DND-41 (cell line): ENCODE results near the gene MSI2.

Experiments used
- ATAC-seq: fragments of 200-7000 bp; cut with Tn5 transposase; 3 replicates; pipeline ENCODE4 v1.9.1; 2021; ENCODE audit warnings: low read depth; ENCODE audit not compliant: insufficient read depth
- DNase-seq: peaks from one replicate; pipeline ENCODE4 v3.0.0-alpha.2; 2020
- H2AFZ ChIP-seq: 2 replicates; pipeline ENCODE4 v1.6.0; 2012; ENCODE audit warnings: low read depth, low read length
- H3K27ac ChIP-seq: 2 replicates; pipeline ENCODE4 v1.5.1; 2012; ENCODE audit warnings: low read length, inconsistent platforms
- H3K27me3 ChIP-seq: fragments of 200-600 bp; sonication (generic); 2 replicates; pipeline ENCODE4 v1.6.0; 2012; ENCODE audit warnings: low read length, mild to moderate bottlenecking, inconsistent platforms; ENCODE audit not compliant: insufficient read depth, poor library complexity
- H3K36me3 ChIP-seq: 2 replicates; pipeline ENCODE4 v1.5.1; 2012; ENCODE audit warnings: low read length, inconsistent platforms; ENCODE audit not compliant: insufficient read depth
- H3K4me1 ChIP-seq: 2 replicates; pipeline ENCODE4 v1.5.1; 2012; ENCODE audit warnings: mild to moderate bottlenecking, low read length; ENCODE audit not compliant: insufficient read depth
- H3K4me2 ChIP-seq: 2 replicates; pipeline ENCODE4 v1.6.0; 2012; ENCODE audit warnings: mild to moderate bottlenecking, moderate library complexity, low read length, inconsistent platforms; ENCODE audit not compliant: insufficient read depth
- H3K4me3 ChIP-seq, 2 experiments: fragments of 200-600 bp in 1 of 2; shearing (Covaris generic) in 1 of 2; 2 replicates each; pipeline ENCODE4 v1.5.1; 2012 to 2016; ENCODE audit warnings: inconsistent platforms in 2 of 2, low read length in 2 of 2, mild to moderate bottlenecking in 2 of 2, low read depth in 1 of 2, moderate library complexity in 1 of 2
- H3K79me2 ChIP-seq: 2 replicates; pipeline ENCODE4 v1.6.0; 2012; ENCODE audit warnings: low read length, inconsistent platforms; ENCODE audit not compliant: insufficient read depth
- H3K9ac ChIP-seq: 2 replicates; pipeline ENCODE4 v1.6.0; 2012; ENCODE audit warnings: low read depth, mild to moderate bottlenecking, inconsistent platforms, low read length, moderate library complexity
- H3K9me3 ChIP-seq: 2 replicates; pipeline ENCODE4 v1.5.1; 2012; ENCODE audit warnings: low read length, moderate library complexity, mild to moderate bottlenecking, inconsistent platforms; ENCODE audit not compliant: insufficient read depth, severe bottlenecking
- H4K20me1 ChIP-seq: 2 replicates; pipeline ENCODE4 v1.6.0; 2012; ENCODE audit warnings: low read length; ENCODE audit not compliant: insufficient read depth
- EZH2 ChIP-seq: IDR thresholded peaks from 3 replicates; pipeline ENCODE4 v1.6.1; 2012; ENCODE audit warnings: borderline replicate concordance, low read depth, mild to moderate bottlenecking, moderate library complexity, low read length, inconsistent platforms; ENCODE audit not compliant: severe bottlenecking
- TF ChIP-seq, protein P1 (sequence below): IDR thresholded peaks from 2 replicates; pipeline ENCODE4 v1.5.1; 2012; ENCODE audit warnings: borderline replicate concordance, low read length, moderate library complexity, mild to moderate bottlenecking; ENCODE audit not compliant: poor library complexity, severe bottlenecking; ENCODE audit errors: extremely low read depth

MSI2 gene

DNA sequence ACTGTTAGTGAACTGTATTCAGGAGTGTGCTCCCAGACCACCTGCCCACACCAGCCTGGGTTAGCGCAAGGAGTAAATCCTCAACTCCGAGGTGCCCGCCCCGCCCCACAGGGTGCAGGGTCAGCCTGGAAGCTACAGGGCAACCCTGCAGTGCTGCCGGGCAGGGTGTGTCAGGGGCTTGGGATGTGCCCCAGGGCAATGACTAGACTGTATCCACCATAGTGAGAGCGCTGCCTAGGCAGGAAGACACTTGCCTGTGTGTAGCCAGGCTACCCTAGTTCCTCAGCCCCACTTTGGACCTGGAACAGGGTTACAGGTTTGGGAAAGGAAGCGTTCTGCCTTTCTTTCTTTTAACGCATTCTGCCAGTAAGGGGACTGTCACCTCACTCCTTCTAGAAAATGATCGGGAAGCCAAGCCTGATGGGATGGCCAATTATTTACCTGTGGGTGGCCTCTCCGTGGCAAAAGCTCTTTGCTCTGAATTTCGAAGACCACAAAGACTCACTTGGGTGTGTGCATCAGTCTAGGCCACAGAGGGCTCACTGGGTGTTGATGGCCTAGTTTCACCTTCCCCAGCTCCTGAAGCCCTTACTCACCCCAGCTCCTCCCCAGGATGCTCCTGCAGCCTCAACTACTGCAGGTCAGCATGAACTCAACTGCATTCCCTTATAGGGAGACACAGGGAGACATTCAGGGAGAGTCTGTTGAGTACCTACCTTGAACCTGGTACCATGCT, 397.9 kb downstream of the MSI2 start:
- Histone ChIP-seq H3K4me2 (no peak overlapping the region), H3K4me3 (no peak overlapping the region), H3K79me2 (peaks cover 33% of the 10 kb centered on the region)

DNA sequence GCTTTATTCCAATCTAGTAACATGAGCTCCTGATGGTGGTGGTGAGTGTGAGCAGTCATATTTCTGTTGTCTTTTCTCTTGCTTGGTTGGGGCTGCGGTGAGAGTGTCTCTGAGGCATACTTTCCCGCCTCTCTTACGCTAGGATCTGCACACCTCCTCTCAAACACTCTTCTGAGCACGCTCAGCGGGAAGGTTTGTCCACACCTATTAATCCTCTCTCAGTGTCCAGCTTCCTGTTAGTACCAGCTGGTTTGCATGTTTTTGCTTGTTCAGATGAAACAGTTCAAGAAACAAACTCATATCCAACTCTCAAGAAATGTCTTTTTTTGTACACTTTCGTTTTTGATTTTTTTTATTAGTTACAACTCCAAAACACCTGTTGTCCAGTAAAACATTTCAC, 399.2 kb downstream of the MSI2 start:
- H3K9ac ChIP-seq: no peak overlapping the region
- no peak overlapping the region for H3K4me3 ChIP-seq
- no peak overlapping the region for H3K4me2 ChIP-seq
- H2AFZ ChIP-seq: no peak overlapping the region
- H3K79me2 ChIP-seq: peaks cover 40% of the 10 kb centered on the region
- TF ChIP-seq, protein P1, sequence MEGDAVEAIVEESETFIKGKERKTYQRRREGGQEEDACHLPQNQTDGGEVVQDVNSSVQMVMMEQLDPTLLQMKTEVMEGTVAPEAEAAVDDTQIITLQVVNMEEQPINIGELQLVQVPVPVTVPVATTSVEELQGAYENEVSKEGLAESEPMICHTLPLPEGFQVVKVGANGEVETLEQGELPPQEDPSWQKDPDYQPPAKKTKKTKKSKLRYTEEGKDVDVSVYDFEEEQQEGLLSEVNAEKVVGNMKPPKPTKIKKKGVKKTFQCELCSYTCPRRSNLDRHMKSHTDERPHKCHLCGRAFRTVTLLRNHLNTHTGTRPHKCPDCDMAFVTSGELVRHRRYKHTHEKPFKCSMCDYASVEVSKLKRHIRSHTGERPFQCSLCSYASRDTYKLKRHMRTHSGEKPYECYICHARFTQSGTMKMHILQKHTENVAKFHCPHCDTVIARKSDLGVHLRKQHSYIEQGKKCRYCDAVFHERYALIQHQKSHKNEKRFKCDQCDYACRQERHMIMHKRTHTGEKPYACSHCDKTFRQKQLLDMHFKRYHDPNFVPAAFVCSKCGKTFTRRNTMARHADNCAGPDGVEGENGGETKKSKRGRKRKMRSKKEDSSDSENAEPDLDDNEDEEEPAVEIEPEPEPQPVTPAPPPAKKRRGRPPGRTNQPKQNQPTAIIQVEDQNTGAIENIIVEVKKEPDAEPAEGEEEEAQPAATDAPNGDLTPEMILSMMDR: no peak
- no peak for TF ChIP-seq EZH2
- no peaks in the 10 kb centered on the region for H3K27me3 ChIP-seq
- ATAC-seq: no peak
- H3K4me1 ChIP-seq: no peaks in the 10 kb centered on the region
- H3K9me3 ChIP-seq: no peaks in the 10 kb centered on the region
- H4K20me1 ChIP-seq: peaks cover 8% of the 10 kb centered on the region; the same call in 1 of the 2 replicates
- H3K36me3 ChIP-seq: peaks cover 98% of the 10 kb centered on the region
- DNase-seq: no peak
- 0 out of 2 replicates have a peak overlapping the region, but pooled peaks have one; percentile 12 for H3K27ac ChIP-seq

More for the DNA sequence above, 397.9 kb downstream of the MSI2 start:
- no peaks in the 10 kb centered on the region for H3K27me3 ChIP-seq
- H3K9ac ChIP-seq: no peak overlapping the region
- ATAC-seq (no peak), DNase-seq (no peak)
- TF ChIP-seq EZH2: no peak
- no peak overlapping the region for H2AFZ ChIP-seq
- peaks cover 97% of the 10 kb centered on the region for H3K36me3 ChIP-seq
- H3K27ac ChIP-seq: no peak overlapping the region; the same call in 1 of the 2 replicates
- H3K4me1 ChIP-seq: no peaks in the 10 kb centered on the region
- H4K20me1 ChIP-seq: peaks cover 12% of the 10 kb centered on the region; the same call in 1 of the 2 replicates
- no peaks in the 10 kb centered on the region for H3K9me3 ChIP-seq

DNA sequence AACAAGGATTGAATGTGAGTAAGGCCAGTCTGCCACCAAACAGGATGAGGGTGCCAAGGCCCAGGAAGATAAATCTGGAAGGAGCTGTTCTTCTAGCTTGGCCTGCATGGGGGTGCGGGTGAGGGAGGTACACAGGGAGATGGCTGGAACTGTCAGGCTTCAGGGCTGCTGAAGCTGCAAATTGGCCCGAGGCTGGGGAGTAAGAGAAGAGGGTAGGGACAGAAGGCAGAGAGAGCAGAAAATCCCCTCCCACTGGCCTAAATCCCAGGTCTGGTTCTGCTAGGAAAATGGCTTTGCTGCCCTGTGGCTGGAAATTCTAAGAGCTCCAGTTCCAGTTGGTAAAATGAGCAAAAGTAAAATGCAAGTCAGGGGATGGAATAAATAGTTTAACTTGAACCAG, 400.9 kb downstream of the MSI2 start:
- H3K9ac ChIP-seq: no peak overlapping the region
- peak overlapping the region; percentile 12 for H3K27ac ChIP-seq
- no peak for TF ChIP-seq EZH2
- TF ChIP-seq, protein P1: no peak
- H3K79me2 ChIP-seq: peaks cover 47% of the 10 kb centered on the region
- H3K4me1 ChIP-seq: no peaks in the 10 kb centered on the region
- DNase-seq (no peak), ATAC-seq (no peak)
- peaks cover 98% of the 10 kb centered on the region for H3K36me3 ChIP-seq
- 0 out of 2 replicates have a peak, but pooled peaks cover 4% of the 10 kb centered on the region for H4K20me1 ChIP-seq
- no peaks in the 10 kb centered on the region for H3K9me3 ChIP-seq
- H3K4me2 ChIP-seq: no peak overlapping the region
- H2AFZ ChIP-seq: no peak overlapping the region
- no peaks in the 10 kb centered on the region for H3K27me3 ChIP-seq
- no peak overlapping the region for H3K4me3 ChIP-seq

DNA sequence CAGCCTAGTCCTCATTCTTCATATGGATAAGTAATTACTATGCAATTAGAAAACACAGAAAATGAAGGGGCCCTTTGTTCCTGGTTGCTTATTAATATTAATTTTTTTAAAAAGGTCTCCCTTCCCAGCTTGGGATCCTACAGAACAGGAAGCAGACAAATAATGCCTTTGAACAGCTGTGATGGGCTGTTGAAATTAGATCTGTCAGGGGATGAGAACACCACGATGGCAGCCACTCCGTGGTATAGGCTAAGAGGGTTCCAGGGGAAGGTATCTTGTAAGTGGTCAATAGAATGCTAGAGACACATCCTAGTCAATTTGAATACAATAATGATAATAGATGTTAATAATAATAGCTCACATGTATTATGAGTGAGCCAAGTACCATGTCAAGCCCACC, 405.7 kb downstream of the MSI2 start:
- H2AFZ ChIP-seq: no peak overlapping the region
- peaks cover 97% of the 10 kb centered on the region for H3K36me3 ChIP-seq
- TF ChIP-seq, protein P1: no peak
- TF ChIP-seq EZH2: no peak
- H3K9me3 ChIP-seq: no peaks in the 10 kb centered on the region
- H3K79me2 ChIP-seq: peaks cover 45% of the 10 kb centered on the region
- no peak overlapping the region for H3K4me2 ChIP-seq
- no peaks in the 10 kb centered on the region for H3K27me3 ChIP-seq
- no peaks in the 10 kb centered on the region for H3K4me1 ChIP-seq
- peak overlapping the region; percentile 33; the same call in 1 of the 2 replicates for H3K27ac ChIP-seq
- H3K9ac ChIP-seq: no peak overlapping the region
- H3K4me3 ChIP-seq: no peak overlapping the region
- DNase-seq: no peak
- no peak for ATAC-seq
- 0 out of 2 replicates have a peak, but pooled peaks cover 13% of the 10 kb centered on the region for H4K20me1 ChIP-seq
